Activated CD4-positive, alpha-beta T cell treated with anti-CD3 and anti-CD28 coated beads, Interleukin-2, amount 50 U/mL, for 1 hour (primary cell): ENCODE data around the gene PDS5A.
"Not testable (repeated sequence)": the region's sequence is repeated elsewhere in the genome, so short reads cannot be mapped to it uniquely, and the experiment has no call there.

Experiments used
- DNase-seq: peaks from one replicate; pipeline ENCODE4 v3.0.0-alpha.2; 2020

PDS5A gene

GRCh38 chr4:39892988-39893692, 84.6 kb downstream of the PDS5A start:
- no peak for DNase-seq

- DNase-seq = no peak
Measured at GRCh38 chr4:39889226-39889625, 88.5 kb downstream of the PDS5A start.

DNA sequence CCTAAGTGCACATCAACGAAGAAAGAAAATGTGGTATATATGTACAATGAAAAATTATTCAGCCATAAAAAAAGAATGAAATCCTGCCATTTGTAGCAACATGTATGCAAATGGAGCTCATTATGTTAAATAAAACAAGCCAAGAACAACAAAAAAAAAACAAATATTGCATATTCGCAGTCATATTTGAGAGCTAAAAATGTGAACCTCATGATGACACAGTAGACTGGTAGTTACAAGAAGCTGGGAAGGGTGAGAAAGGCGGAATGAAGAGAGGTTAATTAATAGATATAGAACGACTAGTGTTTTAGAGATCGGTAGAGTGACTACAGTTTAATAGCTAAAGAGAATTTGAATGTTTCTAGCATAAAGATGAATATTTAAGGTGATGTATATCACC, 89.2 kb downstream of the PDS5A start:
- no peak for DNase-seq

DNA sequence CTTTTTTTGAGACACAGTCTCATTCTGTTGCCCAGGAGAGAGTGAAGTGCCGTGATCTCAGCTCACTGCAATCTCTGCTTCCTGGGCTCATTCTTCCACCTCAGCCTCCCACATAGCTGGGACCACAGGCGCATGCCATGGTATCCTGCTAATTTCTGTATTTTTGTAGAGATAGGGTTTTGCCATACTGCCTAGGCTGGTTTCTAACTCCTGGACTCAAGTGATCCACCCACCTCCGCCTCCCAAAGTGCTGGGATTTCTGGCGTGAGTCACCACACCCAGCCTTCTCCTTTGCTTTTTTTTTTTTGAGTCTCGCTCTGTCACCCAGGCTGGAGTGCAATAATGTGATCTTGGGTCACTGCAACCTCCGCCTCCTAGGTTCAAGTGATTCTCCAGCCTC, 94.1 kb downstream of the PDS5A start:
- no peak for DNase-seq

DNA sequence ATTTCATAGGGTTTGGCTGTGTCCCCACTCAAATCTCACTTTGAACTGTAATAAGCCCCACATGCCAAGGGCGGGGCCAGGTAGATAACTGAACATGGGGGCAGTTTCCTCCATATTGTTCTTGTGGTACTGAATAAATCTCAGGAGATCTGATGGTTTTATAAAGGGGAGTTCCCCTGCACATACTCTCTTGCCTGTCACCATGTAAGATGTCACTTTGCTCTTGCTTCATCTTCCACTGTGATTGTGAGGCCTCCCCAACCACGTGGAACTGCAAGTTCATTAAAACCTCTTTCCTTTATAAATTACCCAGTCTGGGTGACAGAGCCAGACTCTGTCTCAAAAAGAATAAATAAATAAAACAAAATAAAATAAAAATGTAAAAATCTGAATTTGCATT, 95.9 kb downstream of the PDS5A start:
- DNase-seq = no peak

- no peak for DNase-seq
Measured at GRCh38 chr4:39877971-39878370, 99.7 kb downstream of the PDS5A start.

DNA sequence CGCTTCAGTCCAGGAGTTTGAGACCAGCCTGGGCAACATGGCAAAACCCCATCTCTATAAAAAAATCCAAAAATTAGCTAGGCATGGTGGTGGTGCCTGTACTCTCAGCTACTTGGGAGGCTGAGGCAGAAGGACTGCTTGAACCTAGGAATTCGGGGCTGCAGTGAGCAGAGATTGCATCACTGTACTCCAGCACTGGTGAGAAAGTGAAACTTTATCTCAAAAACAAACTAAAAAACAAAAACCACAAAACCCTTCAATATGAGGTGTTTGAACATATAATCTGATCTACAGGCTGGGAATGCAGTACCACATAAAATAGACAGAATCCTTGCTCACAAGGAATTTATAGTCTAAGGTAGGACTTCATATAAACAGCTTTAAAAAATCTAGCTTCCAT, 103.9 kb downstream of the PDS5A start:
- DNase-seq = no peak

DNA sequence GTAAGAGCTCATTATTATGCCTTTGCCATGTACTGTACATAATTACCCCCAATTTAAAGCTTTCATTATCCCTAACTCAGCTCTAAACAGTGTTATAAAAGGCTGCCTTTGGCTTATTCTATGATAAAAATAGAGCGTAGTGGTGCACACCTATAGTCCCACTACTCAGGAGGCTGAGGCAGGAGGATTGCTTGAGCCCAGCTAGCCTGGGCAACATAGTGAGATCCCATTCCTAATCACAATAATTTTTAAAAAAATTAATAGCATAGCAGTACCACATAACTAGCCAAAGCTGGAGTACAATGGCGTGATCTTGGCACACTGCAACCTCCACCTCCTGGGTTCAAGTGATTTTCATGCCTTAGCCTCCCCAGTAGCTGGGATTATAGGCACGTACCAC, 112.4 kb downstream of the PDS5A start:
- no peak for DNase-seq

- no peak for DNase-seq
Measured at GRCh38 chr4:39864391-39864790, 113.3 kb downstream of the PDS5A start.

DNA sequence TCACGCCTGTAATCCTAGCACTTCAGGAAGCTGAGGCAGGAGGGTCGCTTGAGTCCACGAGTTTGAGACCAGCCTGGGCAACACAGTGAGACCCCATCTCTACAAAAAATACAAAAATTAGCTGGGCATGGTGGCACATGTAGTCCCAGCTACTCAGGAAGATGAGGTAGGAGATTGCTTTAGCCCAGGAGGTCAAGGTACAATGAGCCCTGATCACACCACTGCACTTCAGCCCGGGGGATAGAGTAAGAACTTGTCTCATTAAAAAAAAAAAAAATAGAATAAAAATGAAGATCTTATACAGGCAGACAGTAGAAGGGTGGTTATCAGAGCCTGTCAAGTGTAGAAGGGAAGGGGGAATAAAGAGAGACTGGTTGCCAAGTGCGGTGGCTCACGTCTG, 116.9 kb downstream of the PDS5A start:
- no peak for DNase-seq

DNA sequence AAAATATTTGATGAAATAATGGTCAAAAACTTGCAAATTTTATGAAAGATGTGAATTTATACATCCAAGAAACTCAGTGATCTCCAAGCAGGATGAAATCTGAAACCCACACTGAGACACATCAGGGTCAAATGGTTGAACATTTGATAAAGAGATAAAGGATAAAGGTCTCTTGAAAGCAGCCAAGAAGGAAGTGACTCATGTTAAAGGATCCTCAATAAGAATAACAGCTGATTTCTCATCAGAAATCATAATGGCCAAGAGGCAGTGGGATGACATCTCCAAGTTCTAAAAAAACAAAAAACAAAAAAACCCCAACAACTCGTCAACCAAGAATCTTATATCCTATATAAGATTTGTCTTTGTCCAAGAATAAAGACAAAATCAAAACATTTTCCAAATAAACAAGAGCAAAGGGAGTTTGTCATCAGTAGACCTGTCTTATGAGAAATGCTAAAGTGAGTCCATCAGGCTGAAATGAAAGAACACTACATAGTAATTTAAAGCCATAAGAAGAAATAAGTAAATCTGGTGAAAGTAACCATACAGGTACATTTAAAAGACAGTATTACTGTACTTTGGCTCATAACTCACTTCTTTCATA, 121.7 kb downstream of the PDS5A start:
- no peak for DNase-seq

GRCh38 chr4:39852636-39853035, 125.1 kb downstream of the PDS5A start:
- no peak for DNase-seq

GRCh38 chr4:39850727-39851126, 127.0 kb downstream of the PDS5A start:
- no peak for DNase-seq

GRCh38 chr4:39846705-39847104, 131.0 kb downstream of the PDS5A start:
- DNase-seq = no peak

- no peak for DNase-seq
Measured at GRCh38 chr4:39846120-39846519, 131.6 kb downstream of the PDS5A start.

DNA sequence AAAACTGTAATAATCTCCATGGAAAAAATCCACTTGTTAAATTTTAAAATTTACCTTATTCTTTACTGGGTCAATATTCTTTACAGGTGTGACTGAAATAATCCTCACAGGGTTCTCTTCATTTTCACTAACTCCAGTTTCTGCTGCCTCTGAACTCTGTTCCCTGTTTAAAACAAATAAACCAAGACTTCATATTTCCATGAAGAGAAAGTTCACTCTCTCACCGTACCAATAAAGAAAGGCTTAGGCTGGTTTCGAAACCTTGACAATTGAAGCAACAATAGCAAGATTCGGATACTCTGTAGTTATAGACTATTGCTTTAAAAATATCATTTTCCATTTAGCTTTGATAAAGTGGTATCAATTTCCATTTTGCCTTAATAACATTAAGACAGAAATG, 135.8 kb downstream of the PDS5A start:
- no peak for DNase-seq

DNA sequence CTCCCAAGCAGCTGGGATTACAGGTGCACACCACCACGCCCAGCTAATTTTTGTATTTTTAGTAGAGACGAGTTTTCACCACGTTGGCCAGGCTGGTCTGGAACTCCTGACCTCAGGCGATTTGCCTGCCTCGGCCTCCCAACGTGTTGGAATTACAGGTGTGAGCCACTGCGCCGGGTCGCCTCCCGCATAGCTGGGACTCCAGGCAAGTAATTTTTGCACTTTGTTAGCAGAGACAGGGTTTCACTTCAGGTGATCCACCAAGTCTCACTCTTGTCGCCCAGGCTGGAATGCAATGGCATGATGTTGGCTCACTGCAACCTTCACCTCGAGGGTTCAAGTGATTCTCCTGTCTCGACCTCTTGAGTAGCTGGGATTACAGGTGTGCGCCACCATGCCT, 137.2 kb downstream of the PDS5A start:
- DNase-seq = not testable (repeated sequence)

- no peak for DNase-seq
Measured at GRCh38 chr4:39840027-39840426, 137.7 kb downstream of the PDS5A start.

DNA sequence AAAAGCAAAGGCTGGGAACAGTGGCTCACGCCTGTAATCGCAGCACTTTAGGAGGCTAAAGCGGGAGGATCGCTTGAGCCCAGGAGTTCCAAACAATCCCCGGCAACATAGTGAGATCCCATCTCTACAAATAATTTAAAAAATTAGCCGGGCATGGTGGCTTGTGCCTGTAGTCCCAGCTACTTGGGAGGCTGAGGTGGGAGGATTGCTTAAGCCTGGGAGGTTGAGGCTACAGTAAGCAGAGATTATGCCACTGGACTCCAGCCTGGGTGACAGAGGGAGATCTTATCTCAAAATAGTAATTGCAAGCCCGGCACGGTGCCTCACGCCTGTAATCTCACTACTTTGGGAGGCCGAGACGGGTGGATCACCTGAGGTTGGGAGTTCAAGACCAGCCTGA, 139.3 kb downstream of the PDS5A start:
- DNase-seq = not testable (repeated sequence)

DNA sequence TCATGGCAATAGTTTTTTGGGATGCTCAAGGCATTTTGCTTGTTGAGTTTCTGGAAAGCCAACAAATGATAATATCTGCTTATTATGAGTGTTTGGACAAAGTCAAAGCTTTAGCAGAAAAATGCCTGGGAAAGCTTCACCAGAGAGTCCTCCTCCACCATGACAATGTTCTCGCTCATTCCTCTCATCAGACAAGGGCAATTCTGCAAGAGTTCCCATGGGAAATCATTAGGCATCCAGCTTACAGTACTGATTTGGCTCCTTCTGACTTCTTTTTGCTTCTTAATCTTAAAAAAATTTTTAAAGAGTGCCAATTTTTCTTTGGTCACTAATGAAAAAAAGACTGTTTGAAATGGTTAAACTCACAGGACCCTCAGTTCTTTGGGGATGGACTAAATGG, 143.4 kb downstream of the PDS5A start:
- DNase-seq = no peak

DNA sequence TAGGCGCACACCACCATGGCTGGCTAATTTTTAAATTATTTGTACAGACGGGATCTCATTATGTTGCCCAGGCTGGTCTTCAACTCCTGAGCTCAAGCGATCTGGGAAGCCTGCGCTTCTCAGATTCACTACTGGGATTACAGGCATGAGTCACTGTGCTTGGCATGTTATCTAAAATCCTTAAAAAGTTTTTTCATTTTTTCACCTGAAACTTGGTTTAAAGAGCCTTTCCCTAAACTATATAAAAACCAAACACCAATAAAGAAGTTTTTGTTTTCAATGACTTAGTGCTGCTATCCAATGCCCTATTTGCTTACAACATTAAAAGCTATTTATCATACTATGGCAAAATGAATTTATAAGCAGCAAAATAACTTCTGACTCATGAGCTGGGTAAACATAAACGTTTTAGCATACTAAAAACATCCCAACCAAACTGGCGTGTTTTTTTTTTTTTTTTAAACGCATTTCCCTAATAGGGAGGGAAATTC, 151.9 kb downstream of the PDS5A start:
- DNase-seq = no peak

GRCh38 chr4:39825090-39825489, 152.6 kb downstream of the PDS5A start:
- DNase-seq = no peak

DNA sequence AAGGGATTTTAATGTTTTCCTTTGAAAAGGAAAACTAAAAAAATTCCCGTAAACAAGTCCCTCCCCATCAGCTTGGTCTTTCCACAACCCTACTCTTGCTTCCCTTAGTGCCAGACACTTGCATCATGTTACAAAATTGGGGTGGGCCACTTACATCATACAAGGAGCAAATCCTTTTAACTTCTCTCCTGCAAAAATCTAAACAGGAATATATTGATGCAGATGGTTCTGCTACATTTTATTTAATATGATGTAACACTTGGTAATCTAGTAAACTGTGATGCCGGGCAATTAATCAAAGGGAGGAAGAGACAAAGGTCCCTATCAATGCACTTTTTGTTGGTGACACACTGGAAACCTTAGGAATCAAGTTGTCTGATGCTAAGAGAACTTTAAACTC, 154.5 kb downstream of the PDS5A start:
- DNase-seq = no peak

- DNase-seq = no peak
Measured at GRCh38 chr4:39822662-39823061, 155.0 kb downstream of the PDS5A start.

- DNase-seq = no peak
Measured at GRCh38 chr4:39821951-39822350, 155.8 kb downstream of the PDS5A start.
